SJSA1 (cell line): ENCODE data around the gene LRFN3. TPM values are rescaled to one million over a fixed set of nuclear protein-coding genes. Genes with fewer than 3 reads are reported as not detected.

Experiments
- DNase-seq, 2 experiments: peaks; one replicate each; pipeline ENCODE4 v3.0.0-alpha.2; 2015 to 2020; ENCODE audit warnings: low spot score in 2 of 2, low read depth in 1 of 2
- H3K27ac ChIP-seq: fragments of 250-450 bp; sonication (Bioruptor Pico); 2 replicates; pipeline ENCODE4 v1.5.1; 2020; ENCODE audit warnings: mild to moderate bottlenecking, moderate library complexity
- H3K27me3 ChIP-seq: fragments of 250-450 bp; sonication (Bioruptor Pico); replicated peaks from 2 replicates; pipeline ENCODE4 v1.5.1; 2020; ENCODE audit warnings: mild to moderate bottlenecking, moderate library complexity
- H3K36me3 ChIP-seq: fragments of 250-450 bp; sonication (Bioruptor Pico); 2 replicates; pipeline ENCODE4 v1.5.1; 2020; ENCODE audit warnings: mild to moderate bottlenecking
- H3K4me1 ChIP-seq: fragments of 250-450 bp; sonication (Bioruptor Pico); replicated peaks from 2 replicates; pipeline ENCODE4 v1.6.1; 2021; ENCODE audit warnings: mild to moderate bottlenecking
- H3K4me3 ChIP-seq: fragments of 250-450 bp; sonication (Bioruptor Pico); 2 replicates; pipeline ENCODE4 v1.5.1; 2020; ENCODE audit warnings: mild to moderate bottlenecking
- H3K9me3 ChIP-seq: fragments of 250-450 bp; sonication (Bioruptor Pico); replicated peaks from 2 replicates; pipeline ENCODE4 v1.5.1; 2020; ENCODE audit warnings: mild to moderate bottlenecking
- total RNA-seq: library from RNA; depleted of rRNA; stranded (reverse); fragments of >200 nt; shearing (Covaris generic); gene quantifications from 2 replicates; pipeline ENCODE4 v1.2.3, GENCODE V29; 2014

LRFN3 gene
- total RNA-seq, 1 experiment from 2014 or later: 3.8 TPM

DNA sequence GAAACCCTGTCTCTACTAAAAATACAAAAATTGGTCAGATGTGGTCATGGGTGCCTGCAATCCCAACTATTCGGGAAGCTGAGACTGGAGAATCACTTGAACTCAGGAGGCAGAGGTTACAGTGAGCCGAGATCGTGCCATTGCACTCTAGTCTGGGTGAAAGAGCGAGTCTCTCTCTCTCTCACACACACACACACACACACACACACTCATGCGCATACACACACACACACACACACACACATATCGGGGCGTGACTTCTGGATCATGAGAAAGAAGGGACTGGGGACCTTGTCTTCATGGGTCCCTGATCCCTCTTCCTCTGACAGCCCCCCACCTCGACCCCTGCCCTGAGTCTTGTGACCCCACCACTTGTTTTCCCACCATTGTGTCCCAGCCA lies 47.0 kb downstream of the LRFN3 start:
- H3K9me3 ChIP-seq: no peaks in the 10 kb centered on the region
- DNase-seq: no peak
- H3K36me3 ChIP-seq: no peaks in the 10 kb centered on the region
- peaks cover 23% of the 10 kb centered on the region for H3K27me3 ChIP-seq
- H3K4me3 ChIP-seq: no peak overlapping the region
- H3K27ac ChIP-seq: no peak overlapping the region
- H3K4me1 ChIP-seq: no peaks in the 10 kb centered on the region

DNA sequence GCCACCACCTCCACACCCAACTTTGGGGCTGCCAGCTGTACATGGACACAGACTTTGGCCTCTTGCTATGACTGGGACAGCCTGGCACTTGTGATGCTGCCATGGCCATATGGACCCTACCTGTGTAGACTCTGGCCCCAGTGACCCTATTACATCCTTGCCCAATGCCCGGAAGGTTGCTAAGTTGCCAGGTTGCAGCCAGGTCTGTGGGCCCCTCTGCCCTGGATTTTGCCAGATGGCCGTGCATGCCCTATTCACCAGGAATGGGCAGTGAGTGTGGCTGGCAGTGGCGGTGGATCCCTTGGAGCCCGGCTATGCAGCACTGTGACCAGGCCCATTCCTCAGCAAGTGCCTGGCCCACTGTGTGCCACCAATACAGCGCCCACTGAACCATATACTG lies 49.9 kb downstream of the LRFN3 start:
- Histone ChIP-seq H3K4me1 (no peaks in the 10 kb centered on the region), H3K27ac (no peak overlapping the region), H3K9me3 (no peaks in the 10 kb centered on the region), H3K36me3 (no peaks in the 10 kb centered on the region), H3K27me3 (peaks cover 23% of the 10 kb centered on the region), H3K4me3 (no peak overlapping the region)
- no peak for DNase-seq

DNA sequence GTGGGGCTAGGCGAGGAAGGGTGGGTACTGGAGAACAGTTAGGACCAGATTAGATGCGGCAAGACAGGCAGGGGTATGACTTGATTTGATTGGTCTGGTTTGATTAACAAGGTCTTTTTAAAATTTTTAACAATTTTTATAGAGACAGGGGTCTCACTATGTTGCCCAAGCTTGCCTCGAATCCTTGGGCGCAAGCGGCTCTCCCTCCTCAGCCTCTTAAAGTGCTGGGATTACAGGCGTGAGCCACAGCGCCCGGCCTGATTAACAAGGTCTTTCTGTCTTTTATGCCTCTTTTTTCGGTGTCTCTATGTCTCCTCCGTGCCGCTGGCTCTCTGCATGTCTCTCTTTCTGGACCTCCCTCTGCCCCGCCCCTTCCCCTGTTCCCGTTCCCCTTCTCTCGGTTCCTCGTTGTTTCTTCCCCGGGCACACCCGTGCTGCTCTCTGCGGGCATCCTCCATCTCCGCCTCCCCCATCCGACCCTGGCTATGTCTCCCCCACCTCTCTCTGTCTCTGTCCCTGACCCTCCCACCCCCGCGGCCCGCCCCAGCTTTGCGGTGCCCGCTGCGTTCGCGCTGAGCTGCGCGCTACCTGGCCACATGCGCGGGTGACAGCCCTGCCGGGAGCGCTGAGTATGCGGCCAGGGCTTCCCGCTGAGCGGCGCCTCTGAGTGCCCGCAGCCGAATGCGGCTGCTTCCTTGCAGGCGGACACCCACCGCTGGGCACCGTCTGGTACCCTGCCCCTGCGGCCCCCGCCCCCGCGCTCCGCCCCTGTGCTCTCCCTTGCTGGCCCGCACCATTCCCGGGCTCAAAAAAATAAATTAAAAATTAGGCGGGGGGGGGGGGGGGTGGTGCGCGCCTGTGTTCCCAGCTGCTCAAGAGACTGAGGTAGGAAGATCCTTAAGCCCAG lies 50.7 kb downstream of the LRFN3 start:
- no peaks in the 10 kb centered on the region for H3K9me3 ChIP-seq
- no peaks in the 10 kb centered on the region for H3K4me1 ChIP-seq
- DNase-seq: no peak
- H3K27me3 ChIP-seq: peaks cover 23% of the 10 kb centered on the region
- H3K27ac ChIP-seq: no peak overlapping the region
- no peaks in the 10 kb centered on the region for H3K36me3 ChIP-seq
- no peak overlapping the region for H3K4me3 ChIP-seq

DNA sequence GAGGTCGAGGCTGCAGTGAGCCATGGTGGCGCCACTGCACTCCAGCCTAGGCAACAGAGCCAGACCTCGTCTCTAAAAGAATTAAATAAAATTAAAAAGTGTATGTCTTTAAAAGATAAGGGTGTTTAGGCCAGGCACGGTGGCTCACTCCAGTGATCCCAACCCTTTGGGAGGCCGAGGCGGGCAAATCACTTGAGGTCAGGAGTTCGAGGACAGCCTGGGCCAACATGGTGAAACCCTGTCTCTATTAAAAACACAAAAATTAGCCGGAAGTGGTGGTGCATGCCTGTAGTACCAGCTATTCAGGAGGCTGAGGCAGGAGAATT lies 51.4 kb downstream of the LRFN3 start:
- H3K27ac ChIP-seq: no peak overlapping the region
- no peak for DNase-seq
- no peak overlapping the region for H3K4me3 ChIP-seq
- no peaks in the 10 kb centered on the region for H3K9me3 ChIP-seq
- H3K4me1 ChIP-seq: no peaks in the 10 kb centered on the region
- peaks cover 23% of the 10 kb centered on the region for H3K27me3 ChIP-seq
- no peaks in the 10 kb centered on the region for H3K36me3 ChIP-seq

DNA sequence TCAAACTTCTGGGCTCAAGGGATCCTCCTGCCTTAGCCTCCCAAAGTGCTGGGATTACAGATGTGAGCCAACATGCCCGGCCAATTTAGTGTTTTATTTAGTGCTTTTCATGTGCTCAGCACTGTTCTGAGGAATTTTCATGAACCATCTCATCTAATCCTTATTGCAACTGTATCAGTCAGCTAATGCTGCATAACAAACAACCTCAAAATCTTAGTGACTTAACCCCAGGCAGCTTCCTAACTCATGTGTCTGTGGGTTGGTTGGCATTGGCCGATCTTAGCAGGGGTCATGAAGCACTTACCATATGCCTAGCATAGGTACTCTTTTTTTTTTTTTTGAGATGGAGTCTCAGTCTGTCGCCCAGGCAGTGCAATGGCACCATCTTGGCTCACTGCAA lies 52.6 kb downstream of the LRFN3 start:
- H3K36me3 ChIP-seq: no peaks in the 10 kb centered on the region
- H3K27ac ChIP-seq: no peak overlapping the region
- H3K9me3 ChIP-seq: no peaks in the 10 kb centered on the region
- DNase-seq: no peak
- H3K4me1 ChIP-seq: no peaks in the 10 kb centered on the region
- peaks cover 23% of the 10 kb centered on the region for H3K27me3 ChIP-seq
- no peak overlapping the region for H3K4me3 ChIP-seq

DNA sequence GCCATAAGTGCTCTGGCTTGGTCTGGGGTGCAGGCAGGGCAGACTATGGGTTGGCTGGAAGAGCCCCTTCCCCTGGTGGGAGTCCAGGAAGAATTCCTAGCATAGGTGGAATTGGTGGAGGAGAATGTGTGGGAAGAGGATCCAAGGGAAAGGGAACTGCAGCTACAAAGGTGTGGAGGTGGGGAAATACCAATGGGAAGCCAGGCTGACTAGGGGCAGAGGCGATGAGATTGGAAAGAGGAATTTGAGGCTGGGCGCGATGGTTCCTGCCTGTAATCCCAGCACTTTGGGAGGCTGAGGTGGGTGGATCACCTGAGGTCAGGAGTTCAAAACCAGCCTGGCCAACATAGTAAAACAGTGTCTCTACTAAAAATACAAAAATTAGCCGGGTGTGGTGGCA lies 54.0 kb downstream of the LRFN3 start:
- peaks cover 23% of the 10 kb centered on the region for H3K27me3 ChIP-seq
- H3K36me3 ChIP-seq: no peaks in the 10 kb centered on the region
- H3K27ac ChIP-seq: no peak overlapping the region
- H3K4me1 ChIP-seq: no peaks in the 10 kb centered on the region
- DNase-seq: no peak
- no peaks in the 10 kb centered on the region for H3K9me3 ChIP-seq
- H3K4me3 ChIP-seq: no peak overlapping the region

DNA sequence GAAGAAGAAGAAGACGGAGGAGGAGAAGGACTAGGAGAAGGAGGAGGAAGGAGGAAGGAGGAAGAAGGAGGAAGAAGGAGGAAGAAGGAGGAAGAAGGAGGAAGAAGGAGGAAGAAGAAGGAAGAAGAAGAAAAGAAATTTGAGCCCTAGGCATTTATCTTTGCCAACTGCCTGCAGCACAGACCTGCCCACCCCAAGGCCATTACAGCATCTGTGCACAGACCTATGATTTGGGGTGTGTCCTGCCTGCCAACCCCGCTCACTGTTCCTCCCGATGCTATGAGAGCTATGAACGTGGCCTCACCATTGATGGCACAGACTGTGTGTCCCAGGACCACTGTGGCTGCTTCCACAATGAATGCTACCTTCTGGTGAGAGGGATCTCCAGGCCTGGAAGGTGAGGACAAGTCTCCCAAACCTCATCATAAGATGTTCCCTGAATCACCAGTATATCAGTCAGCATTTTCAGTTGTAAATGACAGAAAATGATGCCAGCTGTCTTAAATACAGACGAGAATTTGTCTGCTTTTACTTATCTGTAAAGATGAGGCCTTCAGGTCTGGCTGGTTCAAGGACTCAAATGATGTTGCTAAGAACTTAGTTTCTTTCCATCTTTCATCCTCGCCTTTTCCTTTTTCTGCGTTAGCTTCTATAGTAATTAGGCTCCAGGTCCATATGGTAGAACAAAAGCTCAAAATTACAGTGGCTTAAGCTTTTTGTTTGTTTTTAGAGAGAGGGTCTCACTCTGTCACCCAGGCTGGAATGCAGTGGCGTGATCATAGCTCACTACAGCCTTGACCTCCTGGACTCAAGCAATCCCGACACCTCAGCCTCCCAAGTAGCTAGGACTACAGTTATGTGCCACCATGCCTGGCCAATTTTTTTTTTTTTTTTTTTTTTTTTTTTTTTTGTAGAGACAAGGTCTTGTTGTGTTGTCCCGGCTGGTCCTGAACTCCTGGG lies 54.9 kb downstream of the LRFN3 start:
- Histone ChIP-seq H3K36me3 (peaks cover 3% of the 10 kb centered on the region; the same call in 1 of the 2 replicates), H3K27me3 (peaks cover 21% of the 10 kb centered on the region), H3K9me3 (no peaks in the 10 kb centered on the region), H3K27ac (no peak overlapping the region), H3K4me3 (no peak overlapping the region), H3K4me1 (peaks cover 3% of the 10 kb centered on the region)
- DNase-seq: no peak

DNA sequence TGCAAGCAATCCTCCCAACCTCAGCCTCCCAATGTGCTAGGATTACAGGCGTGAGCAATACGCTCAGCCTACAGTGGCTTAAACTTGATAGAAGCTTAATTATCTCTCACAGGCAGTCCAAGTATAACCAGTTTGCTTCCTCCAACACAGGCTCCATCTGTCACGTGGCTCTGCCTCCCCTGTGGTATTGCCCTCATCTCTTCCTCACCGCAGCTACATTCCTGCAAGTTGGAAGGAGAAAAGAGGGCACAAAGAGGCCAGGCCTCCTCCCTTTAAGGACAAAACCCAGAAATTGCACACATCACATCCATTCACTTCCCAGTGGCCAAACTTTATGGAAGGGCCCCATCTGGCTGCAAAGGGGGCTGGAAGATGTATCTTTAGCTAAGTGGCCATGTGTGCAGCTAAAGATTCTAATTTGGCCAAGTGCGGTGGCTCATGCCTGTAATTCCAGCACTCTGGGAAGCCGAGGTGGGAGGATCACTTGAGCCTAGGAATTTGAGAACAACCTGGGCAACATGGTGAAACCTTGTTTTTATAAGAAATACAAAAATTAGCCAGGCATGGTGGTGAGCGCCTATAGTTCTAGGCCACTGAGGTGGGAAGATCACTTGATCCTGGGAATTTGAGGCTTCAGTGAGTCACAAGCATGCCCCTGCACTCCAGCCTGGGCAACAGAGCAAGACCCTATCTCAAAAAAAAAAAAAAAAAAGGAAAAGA lies 55.7 kb downstream of the LRFN3 start:
- Histone ChIP-seq H3K27me3 (peaks cover 13% of the 10 kb centered on the region), H3K9me3 (no peaks in the 10 kb centered on the region), H3K4me3 (no peak overlapping the region), H3K27ac (no peak overlapping the region), H3K4me1 (peaks cover 8% of the 10 kb centered on the region), H3K36me3 (peaks cover 11% of the 10 kb centered on the region; the same call in 1 of the 2 replicates)
- no peak for DNase-seq

DNA sequence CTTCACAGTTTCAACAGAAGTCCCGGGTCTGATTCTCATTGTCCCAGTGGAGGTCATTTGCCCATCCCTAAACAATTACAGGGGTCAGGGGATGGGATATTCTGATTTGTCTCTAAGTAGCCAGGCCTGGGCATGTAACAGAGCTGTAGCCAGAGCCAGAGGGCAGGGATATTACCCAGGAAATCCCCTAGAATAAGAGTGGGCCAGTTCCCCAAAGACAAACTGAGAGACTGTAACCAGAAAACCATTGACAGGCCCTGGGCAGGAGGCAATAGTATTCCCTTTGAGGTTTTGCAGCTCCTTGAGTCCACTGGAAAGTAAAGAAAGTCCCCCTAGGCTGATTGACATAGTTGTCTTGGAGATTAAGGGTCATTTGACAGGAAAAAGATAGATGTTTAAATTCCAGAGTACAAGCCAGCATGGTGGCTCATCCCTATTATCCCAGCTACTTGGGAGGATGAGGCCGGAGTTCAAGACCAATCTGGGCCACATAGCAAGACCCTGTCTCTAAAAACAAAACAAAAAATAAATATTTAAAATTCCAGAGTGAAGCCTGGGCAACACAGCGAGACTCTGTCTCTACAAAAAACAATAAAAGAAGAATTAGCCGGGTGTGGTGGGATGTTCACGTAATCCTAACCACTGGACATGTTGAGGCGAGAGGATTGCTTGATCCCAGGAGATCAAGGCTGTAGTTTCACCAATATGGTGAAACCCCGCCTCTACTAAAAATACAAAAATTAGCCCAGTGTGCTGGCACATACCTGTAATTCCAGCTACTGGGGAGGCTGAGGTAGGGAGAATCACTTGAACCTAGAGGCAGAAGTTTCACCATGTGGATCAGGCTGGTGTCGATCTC lies 57.0 kb downstream of the LRFN3 start:
- Histone ChIP-seq H3K4me1 (peaks cover 8% of the 10 kb centered on the region), H3K9me3 (no peaks in the 10 kb centered on the region), H3K36me3 (peaks cover 14% of the 10 kb centered on the region), H3K27me3 (peaks cover under 1% of the 10 kb centered on the region), H3K27ac (no peak overlapping the region), H3K4me3 (no peak overlapping the region)
- no peak for DNase-seq

DNA sequence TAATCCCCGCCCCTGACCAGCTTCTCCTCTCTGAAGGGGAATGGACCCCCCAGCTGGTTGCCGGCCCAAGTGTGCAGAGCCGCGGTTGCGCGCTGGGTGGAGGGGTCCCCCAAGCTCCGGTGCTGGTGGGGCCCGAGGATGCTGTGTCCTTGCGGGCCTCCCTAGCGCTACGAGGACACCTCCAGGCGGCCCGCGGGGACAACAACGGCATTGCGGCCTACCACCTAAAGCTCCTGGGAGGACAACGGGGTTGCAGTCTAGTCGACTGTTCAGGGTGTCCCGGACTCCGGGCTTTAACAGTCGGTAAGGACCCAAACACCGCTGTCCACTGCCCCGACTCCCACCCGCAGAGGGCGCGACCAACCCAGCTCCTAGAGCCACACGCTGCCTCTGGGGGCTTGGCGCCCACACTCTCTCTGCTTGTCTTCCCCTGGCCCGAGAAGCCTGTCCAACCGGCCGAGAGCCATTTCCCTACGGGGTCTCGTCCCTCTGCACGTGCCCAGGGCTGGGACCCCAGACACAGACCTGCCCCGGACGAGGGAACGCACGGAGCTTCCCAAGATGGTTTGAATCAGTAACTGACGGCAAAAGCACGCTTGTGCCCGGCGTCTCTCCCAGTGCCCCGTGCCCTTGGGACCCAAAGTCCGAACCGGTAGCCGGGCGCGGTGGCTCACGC lies 57.9 kb downstream of the LRFN3 start:
- DNase-seq: no peak
- H3K36me3 ChIP-seq: peaks cover 23% of the 10 kb centered on the region

More for the DNA sequence above, 57.9 kb downstream of the LRFN3 start:
- Histone ChIP-seq H3K9me3 (no peaks in the 10 kb centered on the region), H3K4me1 (peaks cover 8% of the 10 kb centered on the region), H3K27me3 (no peaks in the 10 kb centered on the region), H3K27ac (no peak overlapping the region), H3K4me3 (no peak overlapping the region)
